HG03025 (cell line): ENCODE measurements around the gene BBOF1.
"Not testable (repeated sequence)": the region's sequence is repeated elsewhere in the genome, so short reads cannot be mapped to it uniquely, and the experiment has no call there.

Experiments
- ATAC-seq: cut with Tn5 transposase; IDR thresholded peaks from one replicate; pipeline ENCODE4 v1.9.1; 2021; ENCODE audit warnings: mild to moderate bottlenecking, moderate library complexity; ENCODE audit not compliant: unreplicated experiment, low FRiP score

BBOF1 gene

DNA sequence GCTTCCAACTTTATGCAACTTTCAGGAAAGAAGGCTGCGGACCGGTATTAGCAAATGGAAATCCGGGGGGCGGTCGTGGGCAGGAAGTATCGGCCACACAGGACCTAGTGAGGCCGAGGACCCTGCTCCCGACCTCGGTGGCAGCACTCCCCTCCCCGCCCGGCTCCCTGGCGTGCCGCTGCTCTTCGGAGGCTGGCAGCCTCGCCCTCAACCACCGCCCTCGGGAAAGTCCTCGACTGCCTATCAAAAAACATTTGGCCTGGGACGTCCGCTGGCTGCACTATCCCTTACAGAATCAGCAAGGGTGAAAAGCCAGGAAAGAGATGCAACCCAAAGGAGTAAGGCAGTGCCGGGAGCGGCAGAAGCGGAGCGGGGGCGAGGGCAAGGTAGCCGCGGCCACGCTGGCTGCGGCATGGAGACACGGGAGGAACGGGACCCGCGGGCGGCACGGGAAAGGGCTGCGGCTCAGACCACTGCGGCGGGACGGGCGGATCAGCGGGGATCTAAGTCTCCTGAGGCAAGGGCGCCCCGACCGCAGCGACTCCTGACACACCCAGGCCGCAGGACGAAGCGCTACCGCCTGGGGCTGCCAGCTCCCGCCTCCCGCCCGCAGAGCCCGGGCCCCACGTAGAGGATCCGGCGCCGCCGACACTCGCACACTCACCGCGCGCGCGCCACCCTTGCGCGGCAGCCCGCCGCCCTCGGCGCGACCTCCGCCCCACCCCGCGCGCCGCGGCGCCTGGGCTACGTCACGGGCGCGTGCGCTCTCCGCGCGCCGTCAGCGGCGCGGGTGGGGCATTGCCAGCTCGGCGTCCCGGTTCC is at the start of gene BBOF1, which contains the start of gene ENTPD5:
BBOF1 (plus strand) TSS at position 764 of the 822 bp plus-strand sequence. CDS start 130 bp downstream, outside the sequence.
ENTPD5 (minus strand) TSS at position 703 of the 822 bp plus-strand sequence. CDS start 31,186 bp downstream, outside the sequence.
- peak; percentile 78 for ATAC-seq

DNA sequence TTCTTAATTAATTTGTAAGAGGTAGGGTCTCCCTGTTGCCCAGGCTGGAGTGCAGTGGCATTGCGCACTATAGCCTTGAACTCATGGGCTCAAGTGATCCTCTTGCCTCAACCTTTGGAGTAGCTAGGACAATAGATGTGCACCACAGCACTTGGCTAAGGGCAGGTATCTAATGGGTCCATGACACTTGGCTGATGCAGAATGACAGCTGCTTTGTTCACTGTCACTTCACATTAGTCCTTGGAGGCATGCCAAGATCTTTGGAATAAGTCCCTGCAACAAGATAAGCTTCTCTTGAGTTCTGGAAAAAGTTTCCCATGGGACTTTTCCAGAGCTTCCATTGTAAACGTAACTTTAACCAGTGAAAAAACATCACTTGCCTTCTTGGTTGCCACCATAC is 45.7 kb upstream of the BBOF1 start:
- ATAC-seq, result no peak

- ATAC-seq, result no peak
Measured at GRCh38 chr14:73976125-73976524, 43.0 kb upstream of the BBOF1 start.

- ATAC-seq, result no peak
Measured at GRCh38 chr14:73977896-73978295, 41.3 kb upstream of the BBOF1 start.

GRCh38 chr14:73988065-73988464 is 31.1 kb upstream of the BBOF1 start:
- no peak for ATAC-seq

DNA sequence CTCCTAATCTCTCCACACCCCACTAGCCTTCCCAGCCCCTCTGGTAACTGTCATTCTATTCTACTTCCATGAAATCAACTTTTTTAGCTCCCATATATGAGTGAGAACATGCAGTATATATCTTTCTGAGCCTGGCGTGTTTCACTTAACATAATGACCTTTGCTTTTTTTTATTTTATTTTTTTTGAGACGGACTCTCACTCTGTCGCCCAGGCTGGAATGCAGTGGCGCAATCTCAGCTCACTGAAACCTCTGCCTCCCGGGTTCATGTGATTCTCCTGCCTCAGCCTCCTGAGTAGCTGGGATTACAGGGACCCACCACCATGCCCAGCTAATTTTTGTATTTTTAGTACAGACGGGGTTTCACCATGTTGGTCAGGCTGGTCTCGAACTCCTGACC is 30.5 kb upstream of the BBOF1 start:
- not testable (repeated sequence) for ATAC-seq

DNA sequence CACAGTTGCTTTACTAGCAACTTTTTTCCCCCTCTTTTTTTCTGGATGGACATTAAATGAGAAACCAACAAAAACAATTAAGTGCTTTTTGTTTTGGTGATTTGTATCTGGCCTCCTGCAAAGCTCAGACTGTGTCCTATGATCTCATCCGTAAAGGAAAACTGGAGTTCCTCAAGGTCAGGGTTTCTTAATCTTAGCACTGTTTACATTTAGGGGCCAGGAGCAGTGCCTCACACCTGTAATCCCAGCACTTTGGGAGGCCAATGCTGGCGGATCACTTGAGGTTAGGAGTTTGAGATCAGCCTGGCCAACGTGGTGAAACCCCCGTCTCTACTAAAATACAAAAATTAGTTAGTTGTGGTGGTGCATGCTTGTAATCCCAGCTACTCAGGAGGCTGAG is 28.1 kb upstream of the BBOF1 start:
- no peak for ATAC-seq

GRCh38 chr14:73994926-73995325 is 24.2 kb upstream of the BBOF1 start:
- ATAC-seq, result not testable (repeated sequence)

- no peak for ATAC-seq
Measured at GRCh38 chr14:73995977-73996378, 23.2 kb upstream of the BBOF1 start.

DNA sequence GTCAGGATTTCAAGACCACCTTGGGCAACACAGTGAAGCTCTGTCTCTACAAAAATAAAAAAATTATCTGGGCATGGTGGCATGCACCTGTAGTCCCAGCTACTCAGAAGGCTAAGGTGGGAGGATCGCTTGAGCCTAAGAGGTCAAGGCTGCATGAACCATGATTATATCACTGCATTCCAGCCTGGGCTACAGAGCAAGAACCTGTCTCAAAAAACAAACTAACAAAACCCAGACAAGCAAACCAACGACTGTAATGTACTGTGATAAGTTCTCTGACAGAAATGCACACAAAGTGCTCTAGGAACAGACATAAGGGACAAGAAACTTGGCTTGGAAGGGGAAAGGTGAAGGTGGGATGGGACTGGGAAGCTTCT is 22.4 kb upstream of the BBOF1 start:
- ATAC-seq, result no peak

GRCh38 chr14:73997108-73997943 is 21.8 kb upstream of the BBOF1 start:
- ATAC-seq, result no peak

GRCh38 chr14:73997944-73998447 is 21.2 kb upstream of the BBOF1 start:
- no peak for ATAC-seq

- no peak for ATAC-seq
Measured at GRCh38 chr14:73998726-73999125, 20.4 kb upstream of the BBOF1 start.

DNA sequence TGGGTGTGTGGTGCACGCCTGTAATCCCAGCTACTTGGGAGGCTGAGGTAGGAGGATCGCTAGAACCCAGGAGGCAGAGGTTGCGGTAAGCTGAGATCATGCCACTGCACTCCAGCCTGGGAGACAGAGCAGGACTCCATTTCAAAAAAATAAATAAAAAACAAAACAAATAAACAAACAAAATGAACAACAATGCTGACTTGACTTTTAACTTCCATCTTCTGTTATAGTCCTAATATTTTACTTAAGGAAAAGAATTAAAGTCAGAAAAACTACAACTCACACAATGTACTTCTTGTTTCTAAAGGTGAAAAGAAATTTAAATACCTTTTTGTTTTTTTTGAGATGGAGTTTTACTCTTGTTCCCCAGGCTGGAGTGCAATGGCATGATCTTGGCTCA is 13.5 kb upstream of the BBOF1 start:
- ATAC-seq, result not testable (repeated sequence)

GRCh38 chr14:74008843-74009499 is 10.2 kb upstream of the BBOF1 start:
- ATAC-seq, result no peak

GRCh38 chr14:74014299-74014698 is 4.8 kb upstream of the BBOF1 start:
- no peak for ATAC-seq

- ATAC-seq, result no peak
Measured at GRCh38 chr14:74015176-74015575, 4.0 kb upstream of the BBOF1 start.

DNA sequence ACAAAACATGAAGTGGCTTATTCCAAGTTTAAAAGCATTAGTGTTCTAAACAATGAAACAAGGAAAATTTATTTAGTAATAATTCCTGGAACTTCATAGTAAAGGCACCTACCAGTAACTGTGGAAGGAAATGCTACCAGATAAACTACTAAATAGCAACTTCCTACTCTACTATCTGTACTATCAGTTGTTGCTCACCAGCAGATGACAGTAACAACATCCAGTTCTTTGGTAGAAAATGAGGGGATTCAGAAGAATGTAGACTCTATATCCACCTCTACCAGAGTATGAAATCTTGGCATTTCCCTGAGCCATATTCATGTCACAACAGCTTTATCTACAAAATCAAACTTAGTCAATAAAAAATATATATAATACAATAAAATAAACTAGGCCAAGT is 3.2 kb upstream of the BBOF1 start:
- ATAC-seq, result no peak

GRCh38 chr14:74018174-74018585 is 969 bp upstream of the BBOF1 start:
- ATAC-seq, result no peak

GRCh38 chr14:74019408-74020137 is 424 bp downstream of the BBOF1 start:
- peak; percentile 6 for ATAC-seq
